ENCODE data around the gene LRRC25. TPM values are rescaled to one million over a fixed set of nuclear protein-coding genes. Genes with fewer than 3 reads are reported as not detected.

LRRC25 gene
- total RNA-seq, 1 donor from 2014 or later, result 0.06 TPM

DNA sequence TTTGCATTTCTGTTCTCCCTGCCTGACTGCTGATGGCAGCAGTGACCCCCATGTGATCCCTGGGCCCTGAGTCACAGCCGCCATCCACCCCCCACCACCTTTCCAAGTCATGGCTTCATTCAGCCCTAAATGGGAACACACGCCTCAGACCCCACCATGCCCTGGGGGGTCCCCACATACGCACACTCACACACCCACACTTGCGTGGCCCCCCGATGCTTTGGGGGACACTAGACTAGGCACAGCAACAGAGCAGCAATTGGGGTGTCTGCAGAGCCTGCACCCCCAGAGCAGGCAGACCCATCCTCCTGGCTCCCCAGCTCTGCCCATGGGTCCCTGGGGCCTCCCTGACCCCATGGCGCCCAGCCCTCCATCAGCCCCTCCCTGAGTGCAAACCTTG is 46.0 kb upstream of the LRRC25 start:
- H3K4me3 ChIP-seq (ENCODE audit: low read depth, low read length), result no peak overlapping the region
- TF ChIP-seq, protein P1, sequence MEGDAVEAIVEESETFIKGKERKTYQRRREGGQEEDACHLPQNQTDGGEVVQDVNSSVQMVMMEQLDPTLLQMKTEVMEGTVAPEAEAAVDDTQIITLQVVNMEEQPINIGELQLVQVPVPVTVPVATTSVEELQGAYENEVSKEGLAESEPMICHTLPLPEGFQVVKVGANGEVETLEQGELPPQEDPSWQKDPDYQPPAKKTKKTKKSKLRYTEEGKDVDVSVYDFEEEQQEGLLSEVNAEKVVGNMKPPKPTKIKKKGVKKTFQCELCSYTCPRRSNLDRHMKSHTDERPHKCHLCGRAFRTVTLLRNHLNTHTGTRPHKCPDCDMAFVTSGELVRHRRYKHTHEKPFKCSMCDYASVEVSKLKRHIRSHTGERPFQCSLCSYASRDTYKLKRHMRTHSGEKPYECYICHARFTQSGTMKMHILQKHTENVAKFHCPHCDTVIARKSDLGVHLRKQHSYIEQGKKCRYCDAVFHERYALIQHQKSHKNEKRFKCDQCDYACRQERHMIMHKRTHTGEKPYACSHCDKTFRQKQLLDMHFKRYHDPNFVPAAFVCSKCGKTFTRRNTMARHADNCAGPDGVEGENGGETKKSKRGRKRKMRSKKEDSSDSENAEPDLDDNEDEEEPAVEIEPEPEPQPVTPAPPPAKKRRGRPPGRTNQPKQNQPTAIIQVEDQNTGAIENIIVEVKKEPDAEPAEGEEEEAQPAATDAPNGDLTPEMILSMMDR (conservative IDR thresholded peaks at IDR 0.05; ENCODE audit: low read depth, low read length), result no peak
- DNase-seq (ENCODE audit: low read depth), result no peak

DNA sequence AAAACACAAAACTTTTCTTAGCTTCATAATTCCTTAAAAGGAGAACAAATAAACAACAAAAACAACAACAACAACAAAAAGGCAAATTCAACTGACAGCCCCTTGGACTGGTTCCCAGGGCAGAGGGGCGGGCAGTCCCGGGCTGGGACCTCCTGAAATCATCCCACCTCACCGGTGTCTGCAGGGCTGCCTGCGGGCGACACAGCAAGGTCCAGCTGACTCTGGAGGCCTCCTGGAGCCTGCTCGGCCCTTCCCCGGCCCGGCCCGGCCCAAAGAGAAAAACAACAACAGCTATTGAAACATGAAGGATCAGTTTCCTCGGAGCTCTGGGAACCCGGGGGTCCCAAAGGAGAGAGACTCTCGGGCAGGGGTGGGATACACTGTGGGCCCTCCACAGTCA is 45.5 kb upstream of the LRRC25 start:
- no peak for DNase-seq (ENCODE audit: low read depth)
- TF ChIP-seq, protein P1 (conservative IDR thresholded peaks at IDR 0.05; ENCODE audit: low read depth, low read length), result no peak
- H3K4me3 ChIP-seq (ENCODE audit: low read depth, low read length), result no peak overlapping the region

DNA sequence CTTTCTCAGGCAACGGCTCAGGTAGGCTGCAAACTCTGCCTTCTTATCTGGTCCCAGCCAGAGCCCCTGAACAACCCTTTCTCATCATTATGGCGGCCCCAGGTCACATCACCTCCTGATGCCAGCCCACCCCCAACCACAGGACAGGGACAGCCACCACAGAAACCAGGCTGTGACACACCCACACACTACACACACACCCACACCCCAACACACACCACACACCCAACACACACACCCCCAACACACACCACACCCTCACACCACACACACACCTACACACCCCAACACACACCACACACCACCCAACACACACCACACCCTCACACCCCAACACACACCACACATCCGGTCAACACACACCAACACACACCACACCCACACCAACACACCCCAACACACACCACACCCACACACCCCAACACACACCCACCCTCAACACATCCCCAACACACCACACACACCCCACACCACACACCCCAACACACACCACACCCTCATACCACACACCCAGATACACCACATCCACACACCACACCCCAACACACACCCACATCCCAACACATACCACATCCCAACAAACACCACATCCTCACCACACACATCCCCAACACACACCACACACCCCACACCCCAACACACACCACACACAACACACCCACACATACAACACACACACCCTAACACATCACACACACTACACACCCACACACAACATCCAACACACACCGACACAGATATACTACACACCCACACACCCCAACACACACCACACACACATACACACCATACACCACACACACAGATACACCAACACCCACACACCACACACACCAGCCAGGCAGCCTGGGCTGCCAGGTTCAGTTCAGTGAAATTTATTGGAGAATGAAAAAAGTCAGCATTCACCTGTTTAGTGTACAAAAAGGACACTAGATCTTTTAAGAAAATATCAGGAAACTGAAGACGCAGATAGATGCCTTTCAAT is 44.7 kb upstream of the LRRC25 start:
- TF ChIP-seq, protein P1 (conservative IDR thresholded peaks at IDR 0.05; ENCODE audit: low read depth, low read length), result no peak
- DNase-seq (ENCODE audit: low read depth), result no peak
- no peak overlapping the region for H3K4me3 ChIP-seq (ENCODE audit: low read depth, low read length)

DNA sequence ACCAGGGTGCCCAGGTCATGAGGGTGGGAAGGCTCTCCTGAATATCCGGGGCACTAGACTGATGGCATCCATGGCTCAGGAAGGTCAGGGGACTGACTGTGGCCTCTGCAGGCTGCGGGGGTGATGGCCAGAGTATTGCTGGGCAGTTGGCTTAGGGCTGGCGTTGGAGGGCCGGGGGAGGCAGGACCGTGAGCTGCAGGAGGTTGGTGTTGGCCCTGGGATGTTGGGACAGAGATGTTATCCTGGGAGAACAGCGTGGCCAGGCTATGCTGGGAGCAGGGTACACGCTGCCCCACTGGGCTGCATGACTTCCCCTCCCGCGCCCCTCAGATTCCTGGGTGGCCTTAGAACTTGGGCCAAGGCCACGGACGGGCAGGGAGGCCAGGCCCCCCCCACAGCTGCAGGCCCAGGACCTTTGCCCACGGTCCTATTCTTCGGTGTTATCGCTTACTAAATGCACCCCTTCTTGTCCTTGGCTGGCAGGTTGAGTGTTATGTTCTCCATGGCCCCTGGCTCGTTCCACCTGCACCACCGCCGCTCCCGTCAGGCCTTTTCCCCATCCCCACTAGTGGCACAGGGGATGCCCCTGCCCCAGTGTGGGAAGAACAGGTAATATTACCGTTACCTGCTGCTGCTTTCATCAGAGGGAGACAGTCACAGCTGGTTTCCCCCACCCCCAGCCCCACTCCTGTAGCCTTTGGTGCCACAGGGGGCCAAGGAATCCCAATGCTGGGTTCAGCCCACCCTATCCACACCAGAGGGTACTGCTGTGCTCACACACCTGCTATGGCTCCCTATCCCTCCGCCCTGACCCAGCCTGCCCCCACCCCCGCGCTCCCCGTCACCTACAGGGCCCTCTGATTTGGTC is 43.7 kb upstream of the LRRC25 start:
- no peak overlapping the region for H3K4me3 ChIP-seq (ENCODE audit: low read depth, low read length)
- TF ChIP-seq, protein P1 (conservative IDR thresholded peaks at IDR 0.05; ENCODE audit: low read depth, low read length), result no peak
- DNase-seq (ENCODE audit: low read depth), result no peak

DNA sequence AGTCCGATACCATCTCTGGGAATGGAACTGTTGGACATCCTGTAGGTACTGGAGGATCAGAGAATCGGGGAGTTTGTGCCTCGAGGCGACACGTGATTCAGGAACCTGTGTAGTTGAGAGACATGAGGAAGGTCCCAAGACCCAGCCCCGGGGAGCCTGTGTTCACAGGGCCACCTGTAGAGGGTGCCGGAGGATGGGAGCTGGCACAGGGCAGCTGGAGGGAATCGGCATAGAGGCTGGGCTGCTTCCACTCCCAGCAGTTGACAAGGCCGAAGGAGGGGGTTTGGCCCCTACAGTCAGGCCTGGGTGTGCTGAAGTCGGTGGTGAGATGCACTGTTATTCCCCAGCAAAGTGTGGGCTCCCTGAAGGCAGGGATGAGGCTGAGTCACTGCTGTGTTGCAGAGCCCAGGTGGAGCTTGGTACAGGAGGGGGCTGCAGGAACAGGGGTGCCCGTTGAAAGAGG is 43.0 kb upstream of the LRRC25 start:
- H3K4me3 ChIP-seq (ENCODE audit: low read depth, low read length), result no peak overlapping the region
- TF ChIP-seq, protein P1 (conservative IDR thresholded peaks at IDR 0.05; ENCODE audit: low read depth, low read length), result peak; percentile 44
- DNase-seq (ENCODE audit: low read depth), result no peak

DNA sequence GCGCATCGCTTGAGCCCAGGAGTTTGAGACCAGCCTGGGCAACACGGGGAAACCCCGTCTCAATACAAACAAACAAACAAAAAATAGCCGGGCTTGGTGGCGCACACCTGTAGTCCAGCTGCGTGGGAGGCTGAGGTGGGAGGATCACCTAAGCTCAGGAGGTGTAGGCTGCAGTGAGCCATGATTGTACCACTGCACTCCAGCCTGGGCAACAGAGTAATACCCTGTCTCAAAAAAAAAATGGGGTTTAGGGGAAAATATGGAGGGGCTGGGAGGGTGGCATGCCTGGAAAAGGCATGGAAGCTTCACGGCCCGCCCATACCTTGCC is 42.5 kb upstream of the LRRC25 start:
- no peak overlapping the region for H3K4me3 ChIP-seq (ENCODE audit: low read depth, low read length)
- TF ChIP-seq, protein P1 (conservative IDR thresholded peaks at IDR 0.05; ENCODE audit: low read depth, low read length), result no peak
- no peak for DNase-seq (ENCODE audit: low read depth)

Measured in epithelial cell of proximal tubule (primary cell).